ENCODE measurements around the gene NDUFS6. TPM values are rescaled to one million over a fixed set of nuclear protein-coding genes. Genes with fewer than 3 reads are reported as not detected.
"Not testable (repeated sequence)": the region's sequence is repeated elsewhere in the genome, so short reads cannot be mapped to it uniquely, and the experiment has no call there.

Gene NDUFS6
- total and polyA plus RNA-seq, 10 donors: 18.2 to 74.2 (median 29.2) TPM

DNA sequence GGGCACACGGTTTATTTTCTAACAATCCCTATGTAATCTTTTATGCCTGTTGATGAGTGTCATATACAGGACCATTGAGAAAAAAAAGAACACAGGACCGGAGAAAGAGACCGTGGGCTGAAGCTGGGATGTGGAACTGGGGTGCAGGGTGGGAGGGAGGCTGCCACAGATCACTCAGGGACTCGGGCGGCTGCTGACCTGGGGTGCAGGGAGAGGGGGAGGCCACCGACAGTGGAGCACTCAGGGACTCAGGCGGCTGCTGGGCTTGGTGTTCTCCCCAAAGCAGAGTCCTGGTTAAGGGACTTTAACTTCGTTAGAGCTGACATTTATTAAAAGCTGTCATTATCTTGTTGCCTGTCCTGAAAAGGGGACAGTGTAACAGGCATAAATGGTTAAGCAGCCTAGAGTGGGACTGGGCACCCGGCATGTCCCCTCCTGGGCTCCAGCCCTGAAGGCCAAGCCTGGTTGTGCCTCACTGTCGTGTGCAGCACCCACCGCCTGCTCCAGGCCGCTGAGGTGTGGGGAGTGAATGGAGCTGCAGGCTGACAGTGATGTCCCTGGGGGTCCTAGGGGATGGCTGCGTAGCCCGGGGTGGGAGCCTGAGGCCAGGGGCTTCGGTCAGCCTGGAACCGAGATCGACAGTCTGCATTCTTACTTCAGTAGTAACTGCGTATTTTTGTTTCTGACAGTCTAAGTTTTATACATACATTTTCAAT lies 14.0 kb downstream of the NDUFS6 start:
- Histone ChIP-seq H3K36me3 (peaks cover 3 to 100% (median 78%) of the 10 kb centered on the region in 6 donors), H3K4me1 (no peaks in the 10 kb centered on the region), H3K27me3 (replicated peaks in 1 of 7) (no peaks in the 10 kb centered on the region), H3K4me3 (no peak overlapping the region), H3K9me3 (no peaks in the 10 kb centered on the region), H3K27ac (no peak overlapping the region)
- intact Hi-C loops (cut with DNase I; ENCODE audit: low total_unique reads): no loop called here
- TF ChIP-seq POLR2A (IDR thresholded peaks at IDR 0.05): no peak
- TF ChIP-seq POLR2AphosphoS5 (IDR thresholded peaks at IDR 0.05): peak in 1 of 3 donors; percentile 30
- 95 to 98% (median 97%) methylated on average over 17 to 18 of the region's 18 CpGs for WGBS, 5 donors
- peak; percentile 58 for DNase-seq

DNA sequence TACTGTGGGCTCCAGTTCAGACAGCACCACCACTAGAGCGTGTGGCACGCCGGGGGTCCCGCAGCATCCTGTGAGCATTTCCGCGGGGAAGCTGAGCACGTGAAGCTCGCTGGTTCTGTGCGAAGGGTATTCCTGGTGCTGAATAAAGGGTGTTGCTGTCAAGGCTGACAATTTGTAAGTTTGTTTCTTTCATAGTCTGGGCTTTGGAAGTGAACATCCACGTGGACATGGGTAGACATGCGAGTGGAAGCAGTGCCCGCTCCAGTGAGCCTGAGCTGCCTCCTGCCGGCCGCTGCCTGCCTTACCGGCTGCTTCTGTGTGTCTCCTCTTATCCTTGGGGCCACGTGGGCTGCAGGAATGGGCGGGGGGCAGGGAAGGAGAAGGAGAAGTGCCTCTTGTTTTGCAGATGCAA lies 14.7 kb downstream of the NDUFS6 start:
- intact Hi-C loops (cut with DNase I; ENCODE audit: low total_unique reads): no loop called here
- no peak overlapping the region for H3K27ac ChIP-seq
- WGBS, 5 donors: 93 to 97% (median 96%) methylated on average over 17 of the region's 17 CpGs
- H3K4me3 ChIP-seq: no peak overlapping the region
- H3K27me3 ChIP-seq (replicated peaks in 1 of 7): no peaks in the 10 kb centered on the region
- TF ChIP-seq POLR2AphosphoS5 (IDR thresholded peaks at IDR 0.05): no peak
- TF ChIP-seq, protein P1, sequence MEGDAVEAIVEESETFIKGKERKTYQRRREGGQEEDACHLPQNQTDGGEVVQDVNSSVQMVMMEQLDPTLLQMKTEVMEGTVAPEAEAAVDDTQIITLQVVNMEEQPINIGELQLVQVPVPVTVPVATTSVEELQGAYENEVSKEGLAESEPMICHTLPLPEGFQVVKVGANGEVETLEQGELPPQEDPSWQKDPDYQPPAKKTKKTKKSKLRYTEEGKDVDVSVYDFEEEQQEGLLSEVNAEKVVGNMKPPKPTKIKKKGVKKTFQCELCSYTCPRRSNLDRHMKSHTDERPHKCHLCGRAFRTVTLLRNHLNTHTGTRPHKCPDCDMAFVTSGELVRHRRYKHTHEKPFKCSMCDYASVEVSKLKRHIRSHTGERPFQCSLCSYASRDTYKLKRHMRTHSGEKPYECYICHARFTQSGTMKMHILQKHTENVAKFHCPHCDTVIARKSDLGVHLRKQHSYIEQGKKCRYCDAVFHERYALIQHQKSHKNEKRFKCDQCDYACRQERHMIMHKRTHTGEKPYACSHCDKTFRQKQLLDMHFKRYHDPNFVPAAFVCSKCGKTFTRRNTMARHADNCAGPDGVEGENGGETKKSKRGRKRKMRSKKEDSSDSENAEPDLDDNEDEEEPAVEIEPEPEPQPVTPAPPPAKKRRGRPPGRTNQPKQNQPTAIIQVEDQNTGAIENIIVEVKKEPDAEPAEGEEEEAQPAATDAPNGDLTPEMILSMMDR (IDR thresholded peaks at IDR 0.05 in 8 of 11, conservative IDR thresholded peaks at IDR 0.05 in 3 of 11): no peak
- TF ChIP-seq POLR2A (IDR thresholded peaks at IDR 0.05): no peak
- H3K4me1 ChIP-seq: no peaks in the 10 kb centered on the region
- H3K9me3 ChIP-seq: no peaks in the 10 kb centered on the region
- DNase-seq: peak; percentile 58
- H3K36me3 ChIP-seq: peaks cover 3 to 100% (median 80%) of the 10 kb centered on the region in 6 donors

GRCh38 chr5:1816495-1817089 lies 15.4 kb downstream of the NDUFS6 start:
- 91 to 99% (median 97%) methylated on average over 17 to 18 of the region's 18 CpGs for WGBS, 5 donors
- H3K27me3 ChIP-seq (replicated peaks in 1 of 7); H3K4me1 ChIP-seq; H3K4me3 ChIP-seq; H3K27ac ChIP-seq; H3K9me3 ChIP-seq; intact Hi-C loops (cut with DNase I; ENCODE audit: low total_unique reads): not testable (repeated sequence)
- H3K36me3 ChIP-seq: peaks cover 3 to 100% (median 84%) of the 10 kb centered on the region in 6 donors
- peak; percentile 16 for DNase-seq

GRCh38 chr5:1817261-1818043 lies 16.2 kb downstream of the NDUFS6 start:
- no peaks in the 10 kb centered on the region for H3K27me3 ChIP-seq (replicated peaks in 1 of 7)
- H3K9me3 ChIP-seq: no peaks in the 10 kb centered on the region
- no peak overlapping the region for H3K4me3 ChIP-seq
- WGBS, 5 donors: 90 to 97% (median 92%) methylated on average over 15 of the region's 15 CpGs
- peaks cover 3 to 100% (median 87%) of the 10 kb centered on the region in 6 donors for H3K36me3 ChIP-seq
- H3K27ac ChIP-seq: no peak overlapping the region
- intact Hi-C loops (cut with DNase I; ENCODE audit: low total_unique reads): no loop called here
- peak; percentile 67 for DNase-seq
- H3K4me1 ChIP-seq: no peaks in the 10 kb centered on the region
- TF ChIP-seq, protein P1 (IDR thresholded peaks at IDR 0.05 in 8 of 11, conservative IDR thresholded peaks at IDR 0.05 in 3 of 11): no peak
- TF ChIP-seq POLR2AphosphoS5 (IDR thresholded peaks at IDR 0.05): no peak
- TF ChIP-seq POLR2A (IDR thresholded peaks at IDR 0.05): no peak

- no peaks in the 10 kb centered on the region for H3K9me3 ChIP-seq
- H3K27ac ChIP-seq: no peak overlapping the region
- no peak for DNase-seq
- intact Hi-C loops (cut with DNase I; ENCODE audit: low total_unique reads): no loop called here
- H3K4me3 ChIP-seq: no peak overlapping the region
- 86 to 99% (median 92%) methylated on average over 5 of the region's 5 CpGs for WGBS, 5 donors
- TF ChIP-seq, protein P1 (IDR thresholded peaks at IDR 0.05 in 8 of 11, conservative IDR thresholded peaks at IDR 0.05 in 3 of 11): no peak
- TF ChIP-seq POLR2A (IDR thresholded peaks at IDR 0.05) (no peak), POLR2AphosphoS5 (IDR thresholded peaks at IDR 0.05) (no peak)
- no peaks in the 10 kb centered on the region for H3K27me3 ChIP-seq (replicated peaks in 1 of 7)
- no peaks in the 10 kb centered on the region for H3K4me1 ChIP-seq
- peaks cover 3 to 100% (median 83%) of the 10 kb centered on the region in 6 donors for H3K36me3 ChIP-seq
These were observed 17.6 kb downstream of the NDUFS6 start for GRCh38 chr5:1818784-1819183.
